ENCODE results near the gene FOXC2.

GRCh38 chr16:86584726-86585721, 18.4 kb downstream of the FOXC2 start:
- no peak for TF ChIP-seq POLR2A (IDR thresholded peaks at IDR 0.05)
- no peak for TF ChIP-seq CTCF (IDR thresholded peaks at IDR 0.05)

Data from esophagus squamous epithelium (tissue), 4 donors.